ENCODE measurements around the gene PDSS2.

- TF ChIP-seq MAX (IDR thresholded peaks at IDR 0.05) (no peak), CTCF (IDR thresholded peaks at IDR 0.05; ENCODE audit: low read depth, low read length, missing input control) (no peak), REST (IDR thresholded peaks at IDR 0.05) (no peak), TAF1 (conservative IDR thresholded peaks at IDR 0.05) (no peak), ZBTB33 (IDR thresholded peaks at IDR 0.05) (no peak)
Observed at GRCh38 chr6:107205058-107205998, 254.0 kb downstream of the PDSS2 start.
